ENCODE measurements around the gene ATG12.

- no peak for TF ChIP-seq CTCF (conservative IDR thresholded peaks at IDR 0.05; ENCODE audit: low read depth, low read length)
- TF ChIP-seq EZH2phosphoT487 (IDR thresholded peaks at IDR 0.05; ENCODE audit: borderline replicate concordance, low read length) = no peak
These were observed 40.2 kb downstream of the ATG12 start for GRCh38 chr5:115801152-115801551.

Measured in PC-3 (cell line).